Measurements from ENCODE around the gene MARCHF3.

DNA sequence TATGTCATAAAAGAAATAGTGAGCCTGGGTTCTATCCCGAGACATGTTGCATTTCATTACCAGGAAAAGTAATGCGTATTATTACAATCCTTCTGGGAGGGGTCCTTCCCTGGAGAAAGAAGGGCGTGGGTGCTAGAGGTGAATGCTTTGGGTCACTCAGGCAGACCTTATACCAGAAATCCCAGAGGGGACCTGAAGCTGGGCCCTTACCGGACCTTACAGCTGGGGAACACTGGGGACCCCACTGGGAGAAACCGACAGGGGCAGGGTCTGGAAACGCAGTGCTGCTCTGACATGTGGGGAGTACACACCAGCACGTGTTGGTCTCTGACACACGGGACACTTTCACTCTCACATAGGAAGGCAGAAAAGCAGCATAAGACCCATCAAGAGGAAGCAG is 182.1 kb downstream of the MARCHF3 start:
- TF ChIP-seq SP1 (IDR thresholded peaks at IDR 0.05), result no peak
- TF ChIP-seq ZNF384 (IDR thresholded peaks at IDR 0.05), result no peak
- no peak for TF ChIP-seq TARDBP (IDR thresholded peaks at IDR 0.05)
- no peak for TF ChIP-seq BHLHE40 (IDR thresholded peaks at IDR 0.05; ENCODE audit: borderline replicate concordance)
